Osteoblast (primary cell): ENCODE results near the gene HMGB1. TPM values are rescaled to one million over a fixed set of nuclear protein-coding genes. Genes with fewer than 3 reads are reported as not detected.

Experiments used
- DNase-seq: peaks from one replicate; pipeline ENCODE4 v3.0.0; 2011; ENCODE audit warnings: low spot score, mixed read lengths; ENCODE audit not compliant: insufficient read length; ENCODE audit errors: missing footprints
- H2AFZ ChIP-seq: 2 replicates; pipeline ENCODE4 v1.6.0; 2011; ENCODE audit warnings: mild to moderate bottlenecking, low read length
- H3K27ac ChIP-seq: 2 replicates; pipeline ENCODE4 v1.5.1; 2011; ENCODE audit warnings: mild to moderate bottlenecking, low read depth, low read length, moderate library complexity
- H3K27me3 ChIP-seq: 2 replicates; pipeline ENCODE4 v1.6.0; 2012; ENCODE audit warnings: mild to moderate bottlenecking, control low read depth, inconsistent platforms, low read length, moderate library complexity; ENCODE audit not compliant: insufficient read depth
- H3K36me3 ChIP-seq: 2 replicates; pipeline ENCODE4 v1.5.1; 2011; ENCODE audit warnings: mild to moderate bottlenecking, low read length, control low read depth, moderate library complexity; ENCODE audit not compliant: insufficient read depth
- H3K4me1 ChIP-seq: 2 replicates; pipeline ENCODE4 v1.5.1; 2011; ENCODE audit warnings: mild to moderate bottlenecking, low read length, control low read depth, moderate library complexity; ENCODE audit not compliant: insufficient read depth
- H3K4me2 ChIP-seq: 2 replicates; pipeline ENCODE4 v1.6.0; 2011; ENCODE audit warnings: mild to moderate bottlenecking, low read length; ENCODE audit not compliant: insufficient read depth
- H3K4me3 ChIP-seq: fragments of 200-600 bp; sonication (generic); 3 replicates; pipeline ENCODE4 v1.5.1; 2012; ENCODE audit warnings: mild to moderate bottlenecking, low read length, inconsistent platforms; ENCODE audit not compliant: insufficient read depth
- H3K79me2 ChIP-seq: 2 replicates; pipeline ENCODE4 v1.6.0; 2012; ENCODE audit warnings: mild to moderate bottlenecking, low read length, control low read depth, inconsistent platforms; ENCODE audit not compliant: insufficient read depth
- H3K9me3 ChIP-seq: 2 replicates; pipeline ENCODE4 v1.5.1; 2011; ENCODE audit warnings: low read depth, low read length, control low read depth
- H4K20me1 ChIP-seq: 2 replicates; pipeline ENCODE4 v1.6.0; 2012; ENCODE audit warnings: mild to moderate bottlenecking, low read length, control low read depth; ENCODE audit not compliant: insufficient read depth
- CTCF ChIP-seq: IDR thresholded peaks from 2 replicates; pipeline ENCODE4 v1.5.1; 2011; ENCODE audit warnings: mild to moderate bottlenecking, low read depth, low read length, moderate library complexity; ENCODE audit errors: extremely low read depth
- total RNA-seq: library from RNA; depleted of rRNA; stranded (reverse); fragments of >200 nt; gene quantifications from 2 replicates; pipeline ENCODE4 v1.2.3, GENCODE V29; 2012

The HMGB1 gene
- total RNA-seq, 1 donor, result 71.7 TPM

GRCh38 chr13:30429721-30430694 is 35.7 kb downstream of the HMGB1 start:
- H3K9me3 ChIP-seq, result no peaks in the 10 kb centered on the region
- peaks cover 33% of the 10 kb centered on the region for H3K4me1 ChIP-seq
- H3K27ac ChIP-seq, result peak overlapping the region; percentile 73
- peak overlapping the region; percentile 71 for H3K4me2 ChIP-seq
- H3K79me2 ChIP-seq, result no peaks in the 10 kb centered on the region
- H3K36me3 ChIP-seq, result no peaks in the 10 kb centered on the region
- H2AFZ ChIP-seq, result peak overlapping the region; percentile 69
- no peaks in the 10 kb centered on the region for H3K27me3 ChIP-seq
- TF ChIP-seq CTCF, result no peak
- peak overlapping the region; percentile 16 for H3K4me3 ChIP-seq
- DNase-seq, result peak; percentile 93
- H4K20me1 ChIP-seq, result no peaks in the 10 kb centered on the region

GRCh38 chr13:30429235-30429634 is 36.5 kb downstream of the HMGB1 start:
- Histone ChIP-seq H4K20me1 (no peaks in the 10 kb centered on the region), H3K36me3 (no peaks in the 10 kb centered on the region), H2AFZ (no peak overlapping the region), H3K4me1 (peaks cover 33% of the 10 kb centered on the region), H3K27me3 (no peaks in the 10 kb centered on the region), H3K4me2 (no peak overlapping the region), H3K27ac (no peak overlapping the region), H3K79me2 (no peaks in the 10 kb centered on the region), H3K9me3 (no peaks in the 10 kb centered on the region), H3K4me3 (no peak overlapping the region)
- no peak for DNase-seq
- no peak for TF ChIP-seq CTCF

- no peak for TF ChIP-seq CTCF
- H3K9me3 ChIP-seq, result no peaks in the 10 kb centered on the region
- H3K79me2 ChIP-seq, result no peaks in the 10 kb centered on the region
- no peaks in the 10 kb centered on the region for H3K36me3 ChIP-seq
- H4K20me1 ChIP-seq, result no peaks in the 10 kb centered on the region
- DNase-seq, result peak; percentile 59
- no peak overlapping the region for H3K4me3 ChIP-seq
- H3K27ac ChIP-seq, result no peak overlapping the region
- H2AFZ ChIP-seq, result no peak overlapping the region
- H3K27me3 ChIP-seq, result no peaks in the 10 kb centered on the region
- peaks cover 14% of the 10 kb centered on the region for H3K4me1 ChIP-seq
- no peak overlapping the region for H3K4me2 ChIP-seq
Measured at GRCh38 chr13:30423891-30424290, 41.8 kb downstream of the HMGB1 start.
